ENCODE measurements around the gene HOXD9.
A peak's percentile ranks its signal among the peaks of the same experiment; 100 is the strongest.

The HOXD9 gene

GRCh38 chr2:176140513-176141317 is 18.2 kb downstream of the HOXD9 start:
- peak; percentile 63 to 67 for ATAC-seq

- ATAC-seq: no peak
Observed at GRCh38 chr2:176142281-176142680, 19.8 kb downstream of the HOXD9 start.

GRCh38 chr2:176145085-176145969 is 22.8 kb downstream of the HOXD9 start:
- no peak for ATAC-seq

GRCh38 chr2:176146101-176146500 is 23.6 kb downstream of the HOXD9 start:
- no peak for ATAC-seq

DNA sequence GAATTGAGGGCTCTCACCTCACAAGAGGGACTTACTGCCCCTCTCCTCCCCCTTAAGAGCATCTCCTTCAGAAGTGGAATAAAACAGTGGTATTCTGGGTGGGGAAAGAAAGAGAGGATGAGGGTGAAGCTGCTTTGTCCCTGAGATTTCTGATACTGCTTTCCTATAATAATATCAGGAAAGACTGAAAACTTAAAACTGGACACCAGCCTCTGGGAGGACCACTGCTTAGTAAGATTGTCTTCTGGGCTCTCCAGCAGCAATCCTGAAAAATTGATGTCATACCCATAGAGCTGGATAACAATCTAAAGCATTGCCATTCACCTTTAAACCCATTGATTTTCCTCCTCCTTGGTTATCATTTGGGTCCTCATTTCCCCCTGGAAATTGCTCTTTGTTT is 24.1 kb downstream of the HOXD9 start:
- no peak for ATAC-seq

GRCh38 chr2:176147210-176147799 is 24.8 kb downstream of the HOXD9 start:
- no peak for ATAC-seq

- no peak for ATAC-seq
Observed at GRCh38 chr2:176147800-176148496, 25.4 kb downstream of the HOXD9 start.

DNA sequence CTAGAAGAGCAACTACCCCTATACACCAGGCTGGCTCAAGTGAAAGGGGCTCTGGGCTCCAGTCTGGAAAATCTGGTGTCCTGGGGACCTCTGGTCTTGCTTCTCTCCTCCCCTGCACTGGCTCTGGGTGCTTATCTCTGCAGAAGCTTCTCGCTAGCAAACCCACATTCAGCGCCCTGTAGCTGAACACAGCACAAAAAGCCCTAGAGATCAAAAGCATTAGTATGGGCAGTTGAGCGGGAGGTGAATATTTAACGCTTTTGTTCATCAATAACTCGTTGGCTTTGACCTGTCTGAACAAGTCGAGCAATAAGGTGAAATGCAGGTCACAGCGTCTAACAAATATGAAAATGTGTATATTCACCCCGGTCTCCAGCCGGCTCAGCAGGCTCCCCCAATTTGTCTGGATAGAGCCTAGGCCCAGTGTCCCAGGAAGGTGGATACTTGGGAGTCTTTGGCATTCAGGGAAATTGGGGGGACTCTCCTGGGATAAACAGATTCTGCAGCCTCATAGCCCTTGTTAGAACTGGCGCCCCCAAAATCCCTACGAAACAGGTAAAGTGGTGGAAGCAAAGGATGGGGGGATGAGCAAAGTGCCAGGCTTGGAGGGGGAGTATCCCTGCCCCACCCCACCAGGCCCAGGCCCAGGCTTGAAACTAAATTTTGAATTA is 26.4 kb downstream of the HOXD9 start:
- ATAC-seq: no peak

DNA sequence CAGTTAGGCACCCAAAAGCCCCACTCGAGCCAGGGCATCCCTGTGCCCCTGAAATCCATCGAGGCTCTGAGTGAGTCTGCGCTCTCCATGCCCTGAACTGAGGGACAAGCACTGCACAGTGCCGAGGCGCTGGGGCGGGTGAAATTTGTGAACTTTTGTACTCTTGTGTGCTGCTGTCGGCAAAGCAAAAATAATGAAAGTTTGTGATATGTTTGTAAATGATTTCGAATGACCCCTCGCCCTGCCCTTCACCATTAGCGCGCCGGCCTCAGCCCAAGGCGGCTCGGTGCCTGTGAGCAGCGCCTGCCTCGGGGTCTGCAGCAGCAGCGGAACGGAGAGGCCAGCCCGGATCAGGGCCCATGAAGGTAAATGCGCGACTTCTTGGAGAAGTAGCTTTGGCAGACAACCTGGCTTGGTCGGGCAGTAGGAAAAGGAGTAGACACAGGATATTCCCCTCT is 27.0 kb downstream of the HOXD9 start:
- no peak for ATAC-seq

GRCh38 chr2:176149939-176150583 is 27.5 kb downstream of the HOXD9 start:
- no peak for ATAC-seq

GRCh38 chr2:176150584-176151441 is 28.3 kb downstream of the HOXD9 start:
- ATAC-seq: no peak

GRCh38 chr2:176151442-176152287 is 29.1 kb downstream of the HOXD9 start, which contains the start of gene HOXD4:
Gene HOXD4 (plus strand): TSS chr2:176151550. CDS start chr2:176151634, 84 bp downstream.
- no peak for ATAC-seq

DNA sequence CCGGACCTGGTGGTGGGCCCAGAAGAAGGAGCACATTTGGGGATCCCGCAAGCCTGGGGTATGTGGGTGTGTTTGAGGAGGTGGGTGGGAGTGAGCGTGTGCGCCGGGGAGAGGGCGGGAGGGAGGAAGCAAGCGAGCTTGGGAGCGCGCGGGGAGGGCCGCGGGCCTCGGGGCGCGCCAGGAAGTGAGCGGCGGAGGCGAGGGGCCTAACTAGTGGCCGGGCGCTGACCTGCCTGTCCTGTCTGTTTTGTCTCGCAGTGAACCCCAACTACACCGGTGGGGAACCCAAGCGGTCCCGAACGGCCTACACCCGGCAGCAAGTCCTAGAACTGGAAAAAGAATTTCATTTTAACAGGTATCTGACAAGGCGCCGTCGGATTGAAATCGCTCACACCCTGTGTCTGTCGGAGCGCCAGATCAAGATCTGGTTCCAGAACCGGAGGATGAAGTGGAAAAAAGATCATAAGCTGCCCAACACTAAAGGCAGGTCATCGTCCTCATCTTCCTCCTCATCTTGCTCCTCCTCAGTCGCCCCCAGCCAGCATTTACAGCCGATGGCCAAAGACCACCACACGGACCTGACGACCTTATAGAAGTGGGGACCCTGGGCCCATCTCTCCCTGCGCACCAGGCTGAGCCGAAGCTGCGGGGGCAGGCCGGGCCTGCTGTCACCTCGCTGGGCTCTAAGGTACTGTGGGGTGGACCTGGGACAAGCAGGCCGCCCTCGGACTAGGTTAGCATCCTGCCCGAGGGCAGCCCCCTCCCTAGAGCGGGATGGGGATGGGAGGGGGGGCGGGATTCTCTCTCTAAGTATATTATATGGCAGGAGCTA is 30.0 kb downstream of the HOXD9 start:
- ATAC-seq: no peak

GRCh38 chr2:176154576-176155252 is 32.2 kb downstream of the HOXD9 start:
- no peak for ATAC-seq

- ATAC-seq: no peak
Observed at GRCh38 chr2:176155356-176156044, 33.0 kb downstream of the HOXD9 start.

- no peak for ATAC-seq
Observed at GRCh38 chr2:176156301-176156806, 33.8 kb downstream of the HOXD9 start.
